ENCODE measurements around the gene RFTN1. TPM values are rescaled to one million over a fixed set of nuclear protein-coding genes. Genes with fewer than 3 reads are reported as not detected.

Gene RFTN1
- total and polyA plus RNA-seq, 5 experiments from 2014 or later: 35.3 to 61.8 (median 44.2) TPM

DNA sequence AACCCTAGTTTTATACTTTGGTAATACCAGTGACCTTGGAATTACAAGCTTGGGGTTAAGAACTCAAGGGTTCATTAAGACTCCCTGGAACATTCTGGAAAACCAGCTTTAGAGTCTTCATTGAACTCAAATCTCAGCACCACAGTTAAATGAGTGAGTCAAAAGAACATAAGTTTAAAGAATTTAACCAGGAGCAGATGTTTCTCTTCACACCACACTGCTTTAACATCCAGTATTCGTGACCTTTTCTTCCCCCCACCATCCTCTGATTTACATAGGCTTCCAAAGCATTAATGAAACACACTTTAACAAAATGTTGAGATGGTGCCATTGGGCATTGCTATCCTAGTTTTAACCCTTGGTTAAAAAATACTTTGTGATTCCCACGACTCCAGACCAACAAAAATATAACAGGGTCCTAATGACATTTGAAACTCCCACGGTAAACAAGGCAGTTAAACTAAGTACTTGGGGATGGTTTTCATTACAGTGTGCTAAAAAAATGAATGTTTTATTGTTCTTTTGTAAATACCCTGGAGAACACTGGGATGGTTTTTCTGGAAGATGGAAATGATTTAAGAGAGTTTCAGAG, 124.6 kb downstream of the RFTN1 start:
- H3K27me3 Mint-ChIP-seq: no peaks in the 10 kb centered on the region
- H3K9me3 Mint-ChIP-seq: no peaks in the 10 kb centered on the region
- H3K4me3 Mint-ChIP-seq: no peak overlapping the region
- no peak overlapping the region for H3K27ac Mint-ChIP-seq
- POLR2A ChIA-PET: no interaction called here
- peaks cover 0 to 31% (median 10%) of the 10 kb centered on the region in 3 donors for H3K36me3 Mint-ChIP-seq
- DNase-seq (no peak), ATAC-seq (no peak)
- H3K4me1 Mint-ChIP-seq: peaks cover 28 to 57% (median 50%) of the 10 kb centered on the region in 4 donors

DNA sequence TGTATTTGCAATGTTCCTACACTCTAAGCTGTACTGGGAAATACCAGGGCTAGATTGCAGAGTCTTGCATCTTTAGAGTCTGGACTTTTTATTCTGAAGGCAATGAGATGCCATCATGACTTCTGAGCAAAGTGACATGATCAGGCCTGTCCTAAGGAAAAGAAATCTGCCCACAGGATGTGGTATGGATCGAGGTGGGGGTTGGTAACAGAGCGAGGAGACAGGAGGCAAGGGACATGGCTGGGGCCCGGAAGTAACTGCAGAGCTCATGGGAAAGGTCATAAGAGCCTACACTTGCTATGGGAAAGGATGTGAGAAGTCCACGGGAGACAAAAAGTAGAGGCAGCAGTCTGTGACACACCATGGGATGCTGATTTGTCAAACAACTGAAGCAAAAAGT, 126.9 kb downstream of the RFTN1 start:
- Mint-ChIP-seq H3K27me3 (no peaks in the 10 kb centered on the region), H3K36me3 (peaks cover 3 to 29% (median 21%) of the 10 kb centered on the region in 3 donors), H3K4me1 (peaks cover 37 to 65% (median 55%) of the 10 kb centered on the region in 4 donors), H3K9me3 (no peaks in the 10 kb centered on the region), H3K27ac (peak overlapping the region in 8 of 10 donors; percentile 2 to 86 (median 40)), H3K4me3 (peak overlapping the region in 2 of 10 donors; percentile 1 to 37)
- POLR2A ChIA-PET: interaction anchor here (1.5 kb wide), 1 partner anchor 126 kb away, joined by 4 read pairs; no protein-coding TSS in a partner anchor
- peak in 1 of 2 donors; percentile 14 for ATAC-seq
- DNase-seq: no peak

DNA sequence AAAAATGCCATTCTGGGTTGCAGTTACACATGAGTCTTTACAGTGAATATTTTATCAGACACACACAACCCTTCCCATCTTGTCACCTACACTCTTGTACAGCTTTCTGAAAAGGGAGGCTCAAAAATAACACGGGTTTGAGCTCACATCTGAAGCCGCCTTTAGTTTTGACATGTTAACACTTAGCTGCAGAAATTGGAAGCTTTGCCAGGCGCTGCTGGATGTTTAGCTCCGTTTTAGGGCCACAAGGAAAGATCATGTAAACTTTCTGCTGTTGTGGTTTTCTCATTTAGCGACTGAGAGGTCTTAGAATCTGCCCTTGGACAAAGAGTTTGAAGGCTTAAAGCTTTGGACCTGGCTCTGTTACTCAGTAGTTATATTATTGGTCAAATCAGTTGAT, 128.3 kb downstream of the RFTN1 start:
- H3K36me3 Mint-ChIP-seq: peaks cover 3 to 25% (median 22%) of the 10 kb centered on the region in 3 donors
- peak overlapping the region in 4 of 10 donors; percentile 42 to 84 (median 58) for H3K27ac Mint-ChIP-seq
- POLR2A ChIA-PET: no interaction called here
- no peak for DNase-seq
- no peak overlapping the region for H3K4me3 Mint-ChIP-seq
- H3K27me3 Mint-ChIP-seq: no peaks in the 10 kb centered on the region
- H3K9me3 Mint-ChIP-seq: no peaks in the 10 kb centered on the region
- H3K4me1 Mint-ChIP-seq: peaks cover 34 to 64% (median 57%) of the 10 kb centered on the region in 4 donors
- no peak for ATAC-seq

DNA sequence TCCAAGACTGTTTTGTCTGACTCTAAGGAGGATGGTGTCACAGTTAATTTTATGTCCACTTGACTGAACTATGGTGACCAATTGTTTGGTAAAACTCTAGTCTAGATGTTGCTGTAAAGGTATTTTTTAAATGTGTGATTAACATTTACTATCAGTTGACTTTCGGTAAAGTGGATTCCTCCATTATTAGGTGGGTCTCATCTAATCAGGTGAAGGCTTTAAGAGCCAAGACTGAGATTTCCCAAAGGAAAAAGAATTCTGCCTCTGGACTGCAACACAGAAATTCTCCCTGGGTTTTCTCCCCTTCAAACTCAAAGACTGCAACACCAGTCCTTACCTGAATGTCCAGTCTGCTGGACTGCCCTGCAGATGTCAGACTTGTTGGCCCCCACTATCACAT, 129.6 kb downstream of the RFTN1 start:
- no peaks in the 10 kb centered on the region for H3K27me3 Mint-ChIP-seq
- peaks cover 3 to 22% (median 14%) of the 10 kb centered on the region in 3 donors for H3K36me3 Mint-ChIP-seq
- H3K4me1 Mint-ChIP-seq: peaks cover 30 to 68% (median 59%) of the 10 kb centered on the region in 4 donors
- POLR2A ChIA-PET: no interaction called here
- peak overlapping the region in 2 of 10 donors; percentile 17 to 42 for H3K27ac Mint-ChIP-seq
- no peaks in the 10 kb centered on the region for H3K9me3 Mint-ChIP-seq
- H3K4me3 Mint-ChIP-seq: no peak overlapping the region
- no peak for ATAC-seq
- DNase-seq: no peak

DNA sequence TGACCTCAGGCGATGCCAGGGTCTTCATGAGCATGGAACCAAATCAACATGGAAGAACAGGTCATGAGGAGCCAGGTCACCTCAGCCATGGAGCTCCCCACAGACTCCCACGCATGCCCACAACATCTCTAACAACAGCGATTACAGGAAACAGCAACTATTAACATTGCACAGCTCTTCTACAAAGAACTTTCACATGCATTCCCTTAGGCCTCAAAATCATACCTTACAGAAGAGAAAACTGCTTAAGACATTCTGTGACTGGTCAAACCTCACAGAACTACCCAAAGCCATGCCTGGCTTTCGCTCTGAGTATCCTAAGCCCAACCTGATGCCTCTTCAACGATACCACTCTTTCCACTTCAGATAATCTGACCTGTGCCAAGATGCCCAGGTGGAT, 130.7 kb downstream of the RFTN1 start:
- Mint-ChIP-seq H3K36me3 (peaks cover 3 to 25% (median 14%) of the 10 kb centered on the region in 3 donors), H3K9me3 (peaks cover 0 to 5% (median 0%) of the 10 kb centered on the region in 9 donors), H3K4me3 (peak overlapping the region in 2 of 10 donors; percentile 6 to 66), H3K27me3 (no peaks in the 10 kb centered on the region), H3K27ac (peak overlapping the region in 9 of 10 donors; percentile 5 to 86 (median 58)), H3K4me1 (peaks cover 33 to 74% (median 62%) of the 10 kb centered on the region in 4 donors)
- POLR2A ChIA-PET: interaction anchor here (1.0 kb wide), 1 partner anchor 8 kb away, joined by 3 read pairs; no protein-coding TSS in a partner anchor
- DNase-seq (no peak), ATAC-seq (peak in 1 of 2 donors; percentile 22)

DNA sequence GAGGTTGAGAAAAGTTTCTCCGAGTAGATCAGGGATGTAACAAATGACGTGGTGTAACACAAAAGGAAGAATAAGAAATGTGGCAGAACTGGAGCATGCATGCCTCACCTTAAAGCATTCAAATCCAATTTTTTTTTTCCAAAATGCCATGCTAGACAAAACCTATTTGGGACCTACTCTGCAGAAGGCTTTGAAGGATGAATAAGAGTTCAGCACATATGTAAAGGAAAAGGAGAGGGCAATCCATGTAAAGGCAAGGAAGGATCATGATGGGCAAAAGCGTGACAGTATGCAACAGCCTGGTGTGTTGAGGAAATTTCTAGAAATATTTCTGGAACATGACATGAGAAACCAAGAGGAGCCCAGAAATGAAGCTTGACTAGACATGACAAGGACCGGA, 132.1 kb downstream of the RFTN1 start:
- Mint-ChIP-seq H3K27ac (peak overlapping the region in 7 of 10 donors; percentile 9 to 87 (median 39)), H3K36me3 (peaks cover 3 to 26% (median 9%) of the 10 kb centered on the region in 3 donors), H3K4me3 (no peak overlapping the region), H3K9me3 (peaks cover 0 to 5% (median 0%) of the 10 kb centered on the region in 9 donors), H3K27me3 (no peaks in the 10 kb centered on the region), H3K4me1 (peaks cover 25 to 74% (median 62%) of the 10 kb centered on the region in 4 donors)
- ATAC-seq (no peak), DNase-seq (no peak)
- POLR2A ChIA-PET: no interaction called here

DNA sequence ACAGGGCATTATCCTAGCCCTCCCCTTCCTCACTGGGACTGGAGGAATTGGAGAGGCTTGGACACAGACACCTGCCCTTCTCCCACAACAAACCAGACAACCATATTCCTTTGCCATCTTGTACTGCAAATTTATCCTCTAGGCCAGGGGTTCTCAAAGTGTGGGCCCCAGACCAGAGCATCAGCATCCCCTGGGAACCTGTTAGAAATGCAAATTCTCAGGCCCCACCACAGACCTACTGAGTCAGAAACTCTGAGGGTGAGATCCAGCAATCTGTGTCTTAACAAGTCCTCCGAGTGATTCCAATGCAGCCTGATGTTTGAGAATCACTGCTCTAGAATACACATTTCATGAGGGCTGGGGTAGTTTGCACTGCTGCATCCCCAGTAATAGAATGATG, 133.1 kb downstream of the RFTN1 start:
- peaks cover 0 to 5% (median 0%) of the 10 kb centered on the region in 9 donors for H3K9me3 Mint-ChIP-seq
- no peaks in the 10 kb centered on the region for H3K27me3 Mint-ChIP-seq
- POLR2A ChIA-PET: no interaction called here
- DNase-seq (no peak), ATAC-seq (no peak)
- H3K36me3 Mint-ChIP-seq: peaks cover 3 to 22% (median 5%) of the 10 kb centered on the region in 3 donors
- H3K4me3 Mint-ChIP-seq: peak overlapping the region in 2 of 10 donors; percentile 14 to 16
- peak overlapping the region in 6 of 10 donors; percentile 40 to 87 (median 72) for H3K27ac Mint-ChIP-seq
- H3K4me1 Mint-ChIP-seq: peaks cover 32 to 80% (median 68%) of the 10 kb centered on the region in 4 donors

DNA sequence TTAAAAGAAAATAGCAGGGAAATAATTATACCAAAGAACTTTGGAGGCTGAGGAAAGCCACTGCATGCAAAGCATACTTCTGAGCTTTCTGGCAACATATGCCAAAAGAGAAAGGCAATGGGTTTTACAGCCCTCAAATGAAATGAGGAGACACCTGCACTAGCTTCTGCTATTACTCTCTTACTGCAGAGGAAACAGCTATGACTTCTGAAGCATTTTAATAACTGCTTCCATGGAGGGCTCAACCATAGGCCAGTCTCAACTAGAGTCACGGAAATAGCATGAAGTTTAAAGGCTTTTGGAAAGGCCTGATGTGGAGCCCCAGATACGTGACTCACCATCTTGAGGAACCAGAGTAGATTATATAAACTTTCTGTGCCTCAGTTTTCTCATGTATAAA, 133.7 kb downstream of the RFTN1 start:
- DNase-seq (no peak), ATAC-seq (no peak)
- Mint-ChIP-seq H3K9me3 (peaks cover 0 to 5% (median 0%) of the 10 kb centered on the region in 9 donors), H3K4me1 (peaks cover 35 to 86% (median 72%) of the 10 kb centered on the region in 4 donors), H3K4me3 (peak overlapping the region in 1 of 10 donors; percentile 5), H3K27me3 (no peaks in the 10 kb centered on the region), H3K36me3 (peaks cover 3 to 22% (median 3%) of the 10 kb centered on the region in 3 donors), H3K27ac (peak overlapping the region in 7 of 10 donors; percentile 24 to 93 (median 68))
- POLR2A ChIA-PET: interaction anchor here (0.5 to 1.4 kb wide), 2 partner anchors 20 to 136 kb away, joined by 3 to 5 read pairs; no protein-coding TSS in a partner anchor

DNA sequence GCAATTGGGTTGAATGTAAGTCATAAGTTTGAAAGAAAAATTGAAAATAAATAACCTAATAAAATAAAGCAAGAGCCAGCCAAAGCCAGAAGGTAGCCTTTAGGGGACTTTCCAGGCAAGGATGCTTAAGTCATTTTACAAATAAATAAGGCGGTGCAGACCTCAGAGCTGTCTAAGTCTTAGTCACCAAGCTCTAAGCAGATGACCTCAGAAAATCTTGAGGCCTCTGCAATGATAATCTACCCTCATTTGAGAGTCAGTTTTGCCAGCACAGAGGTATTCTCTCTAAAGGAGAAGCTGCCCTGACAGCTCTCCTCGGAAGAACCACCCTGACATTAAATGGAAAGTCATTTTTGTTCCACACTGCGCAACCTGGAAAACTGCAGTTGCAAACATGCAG, 134.6 kb downstream of the RFTN1 start:
- H3K4me3 Mint-ChIP-seq: peak overlapping the region in 7 of 10 donors; percentile 31 to 78 (median 68)
- H3K36me3 Mint-ChIP-seq: peaks cover 3 to 22% (median 3%) of the 10 kb centered on the region in 3 donors
- H3K4me1 Mint-ChIP-seq: peaks cover 44 to 91% (median 81%) of the 10 kb centered on the region in 4 donors
- POLR2A ChIA-PET: interaction anchor here (0.6 to 1.4 kb wide), 4 partner anchors 17 to 137 kb away, joined by 3 to 5 read pairs (median 4); no protein-coding TSS in a partner anchor
- H3K27me3 Mint-ChIP-seq: no peaks in the 10 kb centered on the region
- peaks cover 0 to 5% (median 0%) of the 10 kb centered on the region in 9 donors for H3K9me3 Mint-ChIP-seq
- ATAC-seq (no peak), DNase-seq (no peak)
- H3K27ac Mint-ChIP-seq: peak overlapping the region in 9 of 10 donors; percentile 35 to 94 (median 92)

DNA sequence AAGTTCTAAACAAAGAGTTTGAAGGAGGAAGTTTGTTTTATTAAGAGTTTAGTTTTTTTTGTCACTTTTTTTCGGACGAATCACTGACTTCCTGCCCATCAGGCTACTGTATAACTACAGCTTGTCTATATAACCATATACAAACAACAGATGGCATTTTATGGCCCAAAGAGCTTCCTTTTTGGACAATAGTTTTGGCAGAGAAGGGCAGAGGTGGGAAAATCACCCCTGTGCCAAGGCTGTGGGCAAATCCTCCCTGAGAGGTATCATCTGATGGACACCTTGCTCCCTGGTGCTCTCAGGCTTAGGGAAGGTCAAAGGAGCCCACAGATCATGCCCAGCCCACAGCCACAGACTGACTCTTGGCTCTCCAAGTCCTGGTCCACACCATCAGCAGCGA, 135.1 kb downstream of the RFTN1 start:
- Mint-ChIP-seq H3K27ac (peak overlapping the region; percentile 87 to 94 (median 92)), H3K36me3 (peaks cover 3 to 22% (median 6%) of the 10 kb centered on the region in 3 donors), H3K27me3 (no peaks in the 10 kb centered on the region), H3K4me3 (peak overlapping the region in 9 of 10 donors; percentile 66 to 82 (median 68)), H3K9me3 (peaks cover 0 to 5% (median 0%) of the 10 kb centered on the region in 9 donors), H3K4me1 (peaks cover 46 to 96% (median 83%) of the 10 kb centered on the region in 4 donors)
- ATAC-seq (no peak), DNase-seq (no peak)
- POLR2A ChIA-PET: interaction anchor here (0.6 to 1.4 kb wide), 4 partner anchors 13 to 90 kb away, joined by 3 to 4 read pairs (median 4); no protein-coding TSS in a partner anchor

DNA sequence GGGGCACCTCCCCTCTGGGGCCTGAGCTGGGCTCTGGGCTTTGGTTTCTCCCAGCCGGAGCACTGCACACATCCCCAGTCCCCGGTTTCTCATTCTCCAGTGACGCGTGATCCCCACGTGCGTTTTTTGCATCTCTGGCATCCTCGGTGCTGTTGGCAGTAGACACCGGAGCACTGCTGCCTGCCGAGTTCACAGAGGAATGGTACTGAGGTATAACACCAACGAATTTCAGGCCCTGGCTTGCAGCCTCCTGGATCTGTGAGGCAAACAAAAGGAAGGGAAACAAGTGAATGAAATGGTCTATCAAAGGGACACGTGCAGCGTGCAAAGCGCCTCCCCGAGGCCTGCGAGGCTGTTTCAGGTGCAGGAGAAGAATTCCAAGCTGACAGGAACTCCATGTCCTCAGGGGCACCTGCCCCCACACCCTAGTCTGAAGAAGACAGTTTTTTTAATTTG, 135.6 kb downstream of the RFTN1 start:
- POLR2A ChIA-PET: interaction anchor here (1.0 to 1.4 kb wide), 9 partner anchors 11 to 134 kb away, joined by 3 to 7 read pairs (median 4); no protein-coding TSS in a partner anchor

DNA sequence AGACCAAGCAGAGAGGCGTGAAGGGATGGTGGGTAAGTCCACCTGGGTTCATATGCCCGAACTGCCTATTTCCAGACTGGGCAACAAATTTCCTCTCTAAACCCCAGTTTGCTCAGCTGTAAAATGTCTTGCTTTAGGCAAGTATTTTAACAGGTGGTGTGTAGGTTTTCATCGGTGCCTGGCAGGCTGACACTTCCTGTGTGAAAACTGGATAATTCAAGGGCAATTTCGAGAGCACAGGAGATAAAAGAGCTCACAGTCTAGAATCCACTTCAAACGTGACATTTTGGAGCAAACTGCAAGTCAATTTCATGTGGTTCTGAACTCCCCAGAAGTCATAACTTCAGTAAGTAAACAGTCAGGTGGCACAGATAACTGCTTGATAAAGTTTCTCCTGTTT, 136.3 kb downstream of the RFTN1 start:
- Mint-ChIP-seq H3K27ac (peak overlapping the region; percentile 87 to 94 (median 92)), H3K36me3 (peaks cover 0 to 18% (median 10%) of the 10 kb centered on the region in 3 donors), H3K27me3 (no peaks in the 10 kb centered on the region), H3K4me1 (peaks cover 46 to 98% (median 84%) of the 10 kb centered on the region in 4 donors), H3K4me3 (peak overlapping the region; percentile 2 to 82 (median 68)), H3K9me3 (peaks cover 0 to 5% (median 0%) of the 10 kb centered on the region in 9 donors)
- DNase-seq (peak in 7 of 10 donors; percentile 30 to 84 (median 60)), ATAC-seq (peak; percentile 79 to 88)
- POLR2A ChIA-PET: interaction anchor here (0.8 to 1.4 kb wide), 11 partner anchors 10 to 135 kb away, joined by 3 to 7 read pairs (median 4); no protein-coding TSS in a partner anchor

More for the DNA sequence above, 135.6 kb downstream of the RFTN1 start:
- Mint-ChIP-seq H3K27me3 (no peaks in the 10 kb centered on the region), H3K27ac (peak overlapping the region; percentile 87 to 94 (median 92)), H3K36me3 (peaks cover 3 to 25% (median 9%) of the 10 kb centered on the region in 3 donors), H3K4me3 (peak overlapping the region; percentile 20 to 82 (median 68)), H3K9me3 (peaks cover 0 to 5% (median 0%) of the 10 kb centered on the region in 9 donors), H3K4me1 (peaks cover 48 to 98% (median 84%) of the 10 kb centered on the region in 4 donors)
- DNase-seq (no peak), ATAC-seq (no peak)

Measured in naive thymus-derived CD8-positive, alpha-beta T cell (primary cell).